Measurements from ENCODE around the gene STAT6.

STAT6 gene

DNA sequence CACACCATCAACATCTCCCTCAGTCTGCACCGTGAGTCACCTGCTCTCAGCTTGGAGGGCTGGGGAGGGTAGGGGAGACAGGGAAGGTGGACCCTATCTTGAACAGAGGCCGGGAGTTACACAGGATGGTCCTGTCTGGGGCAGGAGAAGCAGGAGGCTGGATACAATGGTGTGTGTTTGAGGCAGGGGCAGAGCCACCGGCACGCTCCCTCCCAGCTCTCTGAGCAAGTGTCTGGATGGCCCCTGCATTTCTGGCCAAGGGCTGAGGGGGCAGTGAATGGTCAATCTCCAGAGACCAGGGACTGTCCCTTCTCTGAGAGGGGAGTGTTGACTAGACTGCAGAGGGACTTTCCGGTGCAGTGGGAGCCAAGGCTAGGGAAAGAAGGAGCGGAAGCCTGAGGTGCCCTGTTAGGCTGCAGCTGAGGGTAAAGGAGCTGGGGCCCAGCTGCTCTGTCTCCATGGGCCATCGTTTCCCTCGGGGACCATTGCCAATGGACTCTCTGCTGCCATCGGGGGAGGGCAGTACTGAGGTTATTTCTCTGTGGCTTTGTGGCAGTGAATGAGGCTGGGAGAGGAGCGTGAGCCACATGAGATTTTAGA is 34.4 kb upstream of the STAT6 start:
- DNase-seq (ENCODE audit: low read depth, low spot score): no peak

DNA sequence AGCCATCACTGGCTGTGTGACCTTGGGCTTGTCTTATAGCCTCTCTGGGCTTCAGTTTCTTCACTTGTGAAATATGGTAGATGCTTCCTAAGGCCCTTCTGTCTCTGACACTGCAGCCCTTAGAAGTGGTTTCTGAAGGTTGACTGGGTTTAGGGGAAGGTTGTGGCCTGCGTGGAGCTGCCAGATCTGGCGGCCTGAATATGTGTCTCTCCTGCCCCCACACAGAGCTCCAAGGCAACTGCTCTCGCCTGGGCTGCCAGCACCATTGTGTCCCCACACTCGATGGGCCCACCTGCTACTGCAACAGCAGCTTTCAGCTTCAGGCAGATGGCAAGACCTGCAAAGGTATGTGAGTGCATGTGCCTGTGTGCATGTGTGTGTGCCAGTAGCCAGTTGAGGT is 32.3 kb upstream of the STAT6 start:
- no peak for DNase-seq (ENCODE audit: low read depth, low spot score)

DNA sequence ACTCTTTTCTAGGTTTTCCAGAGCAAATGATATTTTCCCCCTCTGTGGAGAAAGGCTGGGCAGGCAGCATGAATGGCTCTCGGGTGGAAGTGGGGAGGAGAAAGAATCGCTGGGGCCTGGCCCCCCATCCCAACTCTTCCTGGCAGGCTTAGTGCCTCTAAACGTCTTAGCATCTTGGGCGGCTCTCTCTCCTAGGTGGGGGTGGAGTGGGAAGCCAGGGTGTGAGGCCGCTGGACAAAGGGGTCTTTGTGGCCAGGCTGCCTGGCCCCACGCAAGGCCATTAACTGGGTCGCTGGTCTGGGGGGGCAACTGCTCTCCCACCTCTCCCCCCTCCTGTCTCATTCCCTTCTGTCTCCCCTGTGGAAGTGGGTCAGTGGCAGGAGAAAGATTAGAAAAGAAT is 31.6 kb upstream of the STAT6 start:
- no peak for DNase-seq (ENCODE audit: low read depth, low spot score)

DNA sequence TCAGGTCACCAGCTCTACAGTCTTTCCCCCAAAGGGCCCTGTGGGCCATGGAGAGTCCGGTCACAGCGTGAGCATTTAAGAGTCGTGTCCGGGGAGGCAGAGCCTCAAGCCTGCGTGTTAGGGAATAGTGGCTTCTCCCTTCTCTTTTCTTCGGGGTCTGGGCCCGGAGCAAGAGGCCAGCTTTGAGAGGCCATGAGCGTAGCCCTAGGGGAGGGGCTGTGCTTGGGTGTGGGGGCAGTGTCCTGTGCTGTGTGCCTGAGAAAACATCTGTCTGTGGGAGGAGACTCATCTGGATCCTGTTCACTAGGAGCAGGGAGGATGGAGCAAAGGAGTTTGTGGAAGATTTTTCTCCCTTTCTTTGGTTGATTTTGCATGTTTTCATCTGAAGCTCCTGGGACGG is 31.0 kb upstream of the STAT6 start:
- DNase-seq (ENCODE audit: low read depth, low spot score): no peak

DNA sequence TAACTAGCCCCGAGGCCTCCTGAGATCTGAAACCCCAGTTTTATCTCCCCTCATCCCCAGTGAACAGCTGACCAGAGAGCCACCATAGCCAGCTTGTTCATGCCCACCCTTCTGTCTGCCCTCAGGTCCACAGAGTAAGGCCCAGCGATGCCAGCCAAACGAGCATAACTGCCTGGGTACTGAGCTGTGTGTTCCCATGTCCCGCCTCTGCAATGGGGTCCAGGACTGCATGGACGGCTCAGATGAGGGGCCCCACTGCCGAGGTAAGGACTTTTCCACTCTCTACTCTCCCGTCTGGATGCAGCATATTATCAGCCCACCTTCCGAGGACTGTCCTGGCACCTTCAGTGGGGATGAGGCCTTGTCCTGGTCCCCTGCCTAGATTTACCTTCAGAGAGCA is 30.1 kb upstream of the STAT6 start:
- DNase-seq (ENCODE audit: low read depth, low spot score): no peak

DNA sequence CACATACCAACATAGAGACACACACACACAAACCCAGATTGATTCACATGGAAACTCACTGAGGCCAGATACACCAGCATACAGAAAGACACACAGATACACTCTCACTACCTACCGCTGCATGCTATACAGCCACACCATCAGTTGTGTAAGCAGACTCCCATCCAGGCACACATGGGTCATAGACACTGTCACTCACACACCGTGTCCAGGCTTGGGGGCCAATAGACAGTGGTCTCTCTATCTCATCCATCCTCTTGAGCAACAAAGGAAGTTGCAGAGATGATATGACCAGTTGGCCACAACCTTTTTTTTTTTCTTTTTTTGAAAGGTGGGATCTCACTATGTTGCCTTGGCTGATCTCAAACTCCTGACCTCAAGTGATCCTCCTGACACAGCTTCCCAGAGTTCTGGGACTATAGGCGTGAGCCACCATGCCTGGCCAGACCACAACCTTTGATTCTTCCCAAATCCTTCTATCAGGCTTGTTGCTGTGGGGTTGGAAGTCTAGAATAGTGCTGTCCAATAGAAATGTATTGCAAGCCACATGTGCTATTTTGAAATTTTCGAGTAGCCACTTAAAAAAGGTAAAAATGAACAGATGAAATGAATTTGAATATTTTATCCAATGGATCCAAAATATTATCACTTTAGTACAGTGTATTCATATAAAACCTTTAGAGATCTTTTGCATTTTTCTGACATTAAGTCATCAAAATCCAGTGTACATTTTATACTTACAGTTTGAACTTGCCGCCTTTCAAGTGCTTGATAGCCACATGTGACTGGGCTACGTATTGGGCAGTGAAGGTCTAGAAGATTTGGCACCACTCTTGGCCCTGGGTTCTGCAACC is 28.9 kb upstream of the STAT6 start:
- DNase-seq (ENCODE audit: low read depth, low spot score): no peak

DNA sequence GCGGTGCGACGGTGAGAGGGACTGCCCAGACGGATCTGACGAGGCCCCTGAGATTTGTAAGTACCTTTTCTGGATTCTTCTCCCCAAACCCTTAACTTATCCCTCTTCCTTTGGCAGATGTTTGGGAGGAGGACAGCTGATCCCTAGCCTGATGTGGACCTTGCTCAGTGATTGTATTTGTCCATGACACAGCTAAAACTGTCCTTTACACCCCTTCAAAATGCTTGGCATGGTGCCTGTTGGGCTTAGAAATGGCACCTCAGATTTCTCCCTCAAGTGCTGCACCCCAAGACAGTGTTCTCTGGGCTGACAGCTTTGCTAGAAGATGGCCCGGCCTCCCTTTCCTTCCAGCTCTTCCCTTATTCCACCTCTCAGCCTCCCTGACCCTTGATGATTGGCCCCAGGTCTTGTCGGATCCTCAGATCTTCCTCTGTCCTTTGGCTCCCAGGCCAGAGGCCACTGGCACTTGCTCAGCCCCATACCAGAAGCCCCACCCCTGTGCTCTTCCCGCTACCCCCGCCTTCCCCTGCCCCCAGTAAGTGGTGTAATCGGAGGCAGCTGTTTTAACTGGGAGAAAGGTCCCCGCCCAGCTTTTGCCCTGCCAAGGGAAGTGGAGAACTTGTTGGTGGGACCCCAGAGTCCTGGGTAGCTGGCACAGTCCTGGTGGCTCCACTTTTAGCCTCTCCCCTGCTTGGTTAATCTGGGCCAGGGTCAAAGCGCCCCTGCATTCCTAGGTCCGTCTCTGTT is 27.5 kb upstream of the STAT6 start:
- DNase-seq (ENCODE audit: low read depth, low spot score): no peak

DNA sequence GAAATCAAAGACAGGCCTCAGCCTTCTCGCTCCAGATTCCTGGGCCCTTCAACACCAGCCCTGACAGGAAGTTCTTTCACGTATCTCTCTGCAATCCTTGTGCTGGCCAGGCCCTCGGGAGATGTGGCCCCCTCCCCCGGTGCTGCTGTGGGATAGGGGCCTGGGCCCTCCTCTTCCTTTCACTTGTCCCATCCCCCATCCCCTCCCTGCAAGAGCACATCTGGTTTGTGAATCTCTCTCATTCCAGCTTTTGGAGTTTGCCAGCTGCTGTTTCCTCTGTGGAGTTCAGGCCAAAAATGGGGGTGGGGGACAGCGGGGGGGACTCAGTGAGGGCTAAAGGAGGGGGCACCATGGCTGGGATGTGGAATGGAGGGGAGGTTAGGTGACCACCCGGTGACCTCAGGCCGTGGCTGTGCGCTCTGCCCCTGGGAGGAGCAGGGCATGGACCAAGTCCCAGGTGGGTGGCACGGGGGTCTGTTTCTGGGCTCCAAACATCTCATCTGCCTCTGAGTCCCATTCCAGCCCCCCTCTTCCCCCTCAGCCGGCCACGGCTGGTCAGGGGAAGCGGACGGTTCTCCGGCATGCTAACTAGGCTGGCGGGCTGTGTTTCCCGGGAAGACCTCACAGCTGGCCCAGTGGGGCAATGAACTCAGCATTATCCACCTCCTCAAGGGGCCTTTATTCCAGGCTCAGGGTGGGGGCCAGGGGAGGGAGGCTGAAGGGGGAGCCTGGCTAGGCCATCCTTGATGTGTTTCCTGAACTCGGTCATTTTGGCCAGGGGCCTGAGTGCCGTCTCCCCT is 24.6 kb upstream of the STAT6 start:
- no peak for DNase-seq (ENCODE audit: low read depth, low spot score)

DNA sequence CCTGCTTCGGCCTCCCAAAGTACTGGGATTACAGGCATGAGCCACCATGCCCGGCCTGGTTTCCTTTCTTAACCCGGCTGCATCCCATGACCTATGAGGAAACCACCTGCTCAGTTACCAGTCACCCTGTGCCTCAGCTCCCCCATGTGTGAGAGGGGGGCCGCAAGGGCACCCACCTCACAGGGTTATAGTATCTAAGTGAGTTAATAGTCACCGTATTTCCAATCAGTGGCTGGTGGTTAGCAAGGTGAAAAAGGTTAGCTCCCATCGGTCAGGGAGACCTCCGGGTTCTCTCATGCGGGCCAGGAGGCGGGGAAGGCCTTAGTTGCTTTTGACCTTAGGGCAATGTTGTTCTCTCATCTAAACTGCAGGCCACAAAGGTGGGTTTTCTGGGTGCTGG is 23.8 kb upstream of the STAT6 start:
- no peak for DNase-seq (ENCODE audit: low read depth, low spot score)

DNA sequence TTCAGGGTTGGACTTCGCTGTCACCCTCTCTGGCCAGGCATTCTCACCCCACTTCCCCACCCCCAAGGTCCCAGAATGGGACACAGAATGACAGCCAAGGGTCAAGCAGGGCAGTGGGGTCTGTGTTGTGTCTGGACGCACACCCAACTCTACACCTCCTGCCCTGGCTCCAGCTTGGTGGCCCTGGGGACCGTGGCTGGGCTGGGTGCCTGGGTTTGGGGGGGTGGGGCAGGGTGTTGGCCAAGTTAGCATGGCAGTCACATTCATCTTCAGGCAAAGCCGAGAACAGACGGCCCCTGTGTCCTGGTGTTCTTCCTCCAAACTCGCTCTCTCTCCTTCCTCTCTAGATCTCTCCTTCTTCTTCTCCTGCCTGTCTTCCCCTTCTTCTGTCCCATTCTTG is 22.8 kb upstream of the STAT6 start:
- DNase-seq (ENCODE audit: low read depth, low spot score): no peak

DNA sequence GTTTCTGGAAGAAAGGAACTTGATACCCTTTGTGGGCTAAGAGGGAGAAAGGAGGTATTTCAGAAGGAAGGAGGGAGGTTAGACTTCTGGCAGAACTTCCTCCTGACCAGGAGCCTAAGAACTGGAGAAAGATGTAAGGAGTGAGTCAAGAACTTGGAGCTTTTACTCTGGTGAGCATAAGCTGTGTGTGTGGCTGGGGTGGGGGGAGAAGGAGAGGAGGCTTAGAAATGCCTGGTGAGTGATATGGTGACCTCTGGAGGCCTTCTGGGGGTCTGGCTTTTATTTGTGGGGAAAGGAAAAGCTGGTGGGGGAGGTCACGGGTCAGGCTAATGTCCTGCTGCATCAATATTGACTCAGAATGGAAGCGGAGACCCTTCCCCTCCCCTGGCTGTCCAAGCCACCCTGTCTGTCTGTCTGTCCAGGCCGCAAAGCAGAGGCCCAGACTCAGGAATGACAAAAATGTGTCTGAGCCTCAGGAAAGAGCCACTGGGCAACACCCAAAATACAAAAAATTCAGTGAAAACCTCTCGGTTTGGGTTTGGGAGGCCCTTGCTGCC is 21.9 kb upstream of the STAT6 start:
- DNase-seq (ENCODE audit: low read depth, low spot score): no peak

DNA sequence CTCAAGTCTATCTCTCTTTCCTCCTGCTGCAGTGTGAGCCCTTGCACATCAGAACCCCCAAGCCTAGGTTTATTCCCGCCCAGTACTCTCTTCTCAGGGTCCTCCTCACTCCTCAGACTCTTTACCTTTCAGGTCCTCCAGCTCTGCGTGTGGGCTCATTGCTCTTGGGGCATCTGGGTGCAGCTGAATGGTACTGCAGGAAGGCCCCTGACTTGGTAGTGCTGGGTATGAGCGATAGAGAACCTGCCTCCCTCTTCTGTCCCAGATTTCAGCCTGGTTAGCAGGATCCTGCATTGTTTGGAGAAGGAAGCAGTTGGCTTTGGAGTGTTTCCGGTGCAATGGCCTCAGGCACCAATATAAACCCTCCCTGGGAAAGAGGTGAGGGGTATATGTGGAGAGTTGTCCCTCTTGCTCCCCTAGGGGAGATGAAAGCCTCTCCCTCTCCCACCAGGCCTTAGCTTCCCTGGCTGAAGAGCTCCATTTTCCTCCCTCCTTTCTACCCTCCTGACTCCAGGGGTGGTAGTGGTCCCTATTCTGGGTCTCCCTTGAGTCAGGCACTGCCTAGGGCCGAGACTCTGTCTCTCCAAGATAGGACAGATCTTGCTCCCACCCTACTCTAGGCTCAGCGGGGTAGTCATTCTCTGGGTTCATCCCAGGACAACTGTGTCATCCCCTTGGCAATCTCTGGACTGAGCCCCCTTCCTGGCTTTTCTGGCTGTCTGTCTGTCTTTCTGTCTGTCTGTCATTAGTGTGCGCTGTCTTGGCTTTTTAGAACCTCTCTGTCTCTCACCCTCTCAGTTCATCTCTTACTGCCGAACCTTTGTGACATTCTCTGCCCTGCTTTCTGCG is 21.0 kb upstream of the STAT6 start:
- no peak for DNase-seq (ENCODE audit: low read depth, low spot score)

DNA sequence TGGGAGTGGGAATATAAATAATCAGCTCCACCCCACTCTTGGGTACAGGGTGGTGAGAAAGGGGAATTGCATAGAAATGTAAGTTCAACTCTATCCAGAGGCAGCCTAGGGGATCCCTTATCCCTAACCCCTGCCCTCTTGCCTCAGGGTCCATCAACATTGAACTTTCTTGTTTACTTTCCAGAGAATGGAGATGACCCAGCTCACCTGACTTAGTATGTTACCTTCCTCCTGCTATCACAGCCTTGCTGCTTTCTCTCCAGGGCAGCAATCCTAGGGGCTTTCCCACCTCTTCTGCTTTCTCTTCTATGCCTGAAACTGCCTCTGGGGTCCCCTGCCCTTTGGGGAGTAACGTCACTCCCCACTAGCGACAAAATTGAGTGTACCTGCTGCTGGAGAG is 19.8 kb upstream of the STAT6 start:
- no peak for DNase-seq (ENCODE audit: low read depth, low spot score)

DNA sequence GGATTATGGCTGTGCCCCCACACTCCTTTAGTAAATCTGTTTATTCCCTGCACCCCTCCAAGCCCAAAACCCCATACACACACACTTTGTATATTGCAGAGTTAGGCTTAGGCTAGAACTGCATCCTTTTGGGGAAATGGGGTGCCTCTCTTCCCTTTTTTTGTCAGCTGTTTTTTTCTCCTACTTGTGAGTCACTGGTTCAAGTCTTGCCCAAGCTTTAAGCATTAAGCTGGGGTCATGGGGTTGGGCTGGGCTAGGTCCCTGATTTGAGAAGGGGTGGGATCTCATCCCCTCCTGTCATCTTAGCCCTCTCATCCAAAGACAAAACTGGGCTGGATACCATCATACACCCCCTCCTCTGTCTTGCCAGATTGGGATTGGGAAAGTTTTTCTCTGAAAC is 18.7 kb upstream of the STAT6 start:
- DNase-seq (ENCODE audit: low read depth, low spot score): no peak

DNA sequence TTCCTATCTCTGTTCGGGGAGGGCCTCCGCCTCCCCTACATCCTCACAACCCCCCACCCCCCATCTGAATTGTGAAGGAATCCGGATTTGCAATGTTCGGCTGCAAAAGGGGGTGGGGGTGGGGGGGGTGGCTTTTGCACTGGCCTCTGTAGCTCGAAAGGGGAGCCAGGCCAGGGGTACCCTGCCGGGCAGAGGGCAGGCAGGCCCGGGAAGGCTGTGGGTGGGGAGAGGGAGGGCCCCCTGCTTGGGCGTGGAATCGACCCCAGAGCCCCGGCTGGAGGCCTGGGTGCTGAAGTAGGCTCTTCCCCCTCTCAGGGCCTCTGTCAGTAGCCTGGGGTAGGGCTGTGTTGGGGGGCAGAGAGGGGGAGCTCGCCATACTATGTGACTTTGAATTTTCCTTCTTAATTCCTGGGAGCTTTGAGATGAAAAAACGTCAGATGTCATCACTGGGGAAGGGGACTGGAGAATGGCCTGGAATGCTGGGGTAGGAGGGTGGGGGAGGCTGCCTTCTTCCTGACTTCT is 18.2 kb upstream of the STAT6 start:
- DNase-seq (ENCODE audit: low read depth, low spot score): no peak

DNA sequence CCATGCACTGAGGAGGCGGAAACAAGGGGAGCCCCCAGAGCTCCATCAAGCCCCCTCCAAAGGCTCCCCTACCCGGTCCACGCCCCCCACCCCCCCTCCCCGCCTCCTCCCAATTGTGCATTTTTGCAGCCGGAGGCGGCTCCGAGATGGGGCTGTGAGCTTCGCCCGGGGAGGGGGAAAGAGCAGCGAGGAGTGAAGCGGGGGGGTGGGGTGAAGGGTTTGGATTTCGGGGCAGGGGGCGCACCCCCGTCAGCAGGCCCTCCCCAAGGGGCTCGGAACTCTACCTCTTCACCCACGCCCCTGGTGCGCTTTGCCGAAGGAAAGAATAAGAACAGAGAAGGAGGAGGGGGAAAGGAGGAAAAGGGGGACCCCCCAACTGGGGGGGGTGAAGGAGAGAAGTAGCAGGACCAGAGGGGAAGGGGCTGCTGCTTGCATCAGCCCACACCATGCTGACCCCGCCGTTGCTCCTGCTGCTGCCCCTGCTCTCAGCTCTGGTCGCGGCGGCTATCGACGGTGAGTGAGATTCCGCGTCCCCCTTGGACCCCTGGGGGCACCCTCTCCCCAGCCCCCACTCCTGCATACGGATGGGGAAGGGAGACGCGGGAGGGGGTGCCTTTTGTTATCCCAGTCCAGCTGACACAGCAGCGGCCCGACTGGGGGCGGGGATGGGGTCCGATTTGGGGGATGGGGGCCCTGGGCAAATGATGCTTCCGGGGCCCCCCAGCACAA is 17.5 kb upstream of the STAT6 start:
- DNase-seq (ENCODE audit: low read depth, low spot score): no peak

DNA sequence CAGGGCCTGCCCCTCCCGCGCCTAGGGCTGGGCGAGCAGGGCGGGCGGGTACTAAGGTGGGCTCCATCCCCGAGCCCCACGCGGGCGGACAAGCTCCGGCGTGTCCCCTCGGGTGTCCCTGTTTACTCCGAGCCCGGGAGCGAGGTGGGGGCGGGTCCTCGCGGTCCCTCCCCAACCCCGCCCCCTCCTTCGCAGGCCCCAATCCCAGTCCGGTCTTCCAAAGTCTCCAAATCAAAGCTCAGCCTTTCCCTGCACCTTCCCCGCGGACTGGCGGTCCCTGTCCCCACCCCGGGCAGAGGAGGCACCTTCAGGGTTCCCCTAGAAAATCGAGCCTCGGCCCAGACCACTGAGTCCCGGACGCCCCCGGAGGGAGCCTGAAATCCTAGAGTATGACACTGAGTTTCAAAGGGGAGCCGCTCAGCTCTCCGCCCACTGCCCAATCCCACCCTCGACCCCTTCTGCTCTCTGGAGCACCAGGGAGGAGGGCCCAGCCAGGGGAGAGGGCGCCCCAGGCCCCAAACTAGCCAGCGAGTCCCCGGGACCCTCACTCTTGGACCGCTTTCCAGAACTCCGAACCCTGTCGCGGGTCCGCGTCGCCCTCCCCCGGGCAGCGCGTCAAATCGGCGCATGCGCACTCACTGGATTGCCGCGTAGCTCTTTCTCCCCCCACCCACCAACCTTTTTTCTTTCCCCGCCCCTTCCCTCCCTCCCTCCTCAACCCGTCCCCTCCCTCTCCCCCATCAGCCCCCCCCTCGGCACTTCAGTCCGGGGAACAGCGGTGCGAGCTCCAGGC is 16.8 kb upstream of the STAT6 start, which contains the start of gene LRP1:
Gene LRP1, plus strand, starts transcription at position 758 of the 793 bp plus-strand sequence. CDS start 482 bp downstream, outside the sequence.
- DNase-seq (ENCODE audit: low read depth, low spot score): peak; percentile 49

DNA sequence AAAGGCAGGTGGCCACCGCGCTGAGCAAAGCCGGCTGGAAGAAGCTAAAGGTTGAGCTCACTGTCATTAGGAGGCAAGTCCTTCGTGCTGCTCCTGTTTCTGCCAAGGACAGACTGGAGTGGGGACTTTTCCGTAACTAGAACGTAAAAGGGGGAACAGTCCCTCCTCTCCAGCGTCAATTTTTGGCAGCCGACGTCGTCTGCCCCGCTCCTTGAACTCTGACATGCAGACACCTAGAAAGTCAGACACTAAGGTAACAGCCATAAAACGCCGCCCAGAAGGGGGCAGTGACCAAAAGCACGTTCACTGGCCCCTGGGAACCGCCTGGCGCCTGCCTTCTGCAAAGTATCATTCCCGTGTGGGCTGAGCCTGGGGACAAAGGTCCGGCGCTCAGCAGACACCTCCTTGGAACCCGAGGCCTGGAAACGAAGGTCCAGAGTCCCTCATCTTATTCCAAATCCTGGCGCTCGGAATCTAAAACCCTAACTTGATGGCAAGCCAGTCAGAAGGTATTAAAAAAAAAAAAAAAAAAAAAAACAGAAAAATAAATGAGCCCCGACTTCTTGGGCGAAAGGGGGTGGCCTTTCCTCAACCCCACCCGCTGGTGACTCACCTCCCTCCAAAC is 16.1 kb upstream of the STAT6 start:
- DNase-seq (ENCODE audit: low read depth, low spot score): no peak
